Gastrocnemius medialis (tissue), 4 donors: ENCODE results near the gene SULF2.

Experiments used
- POLR2A ChIP-seq, 2 donors: fragments of 450-650 bp; IDR thresholded peaks; one replicate each; pipeline ENCODE4 v1.6.1; 2017; ENCODE audit warnings: antibody characterized with exemption in 2 of 2, mild to moderate bottlenecking in 2 of 2, moderate library complexity in 2 of 2
- TF ChIP-seq, protein P1 (sequence below), 5 experiments: fragments of 450-650 bp in 3 of 5; fragments of 200-600 bp in 2 of 5; sonication (generic) in 2 of 5; IDR thresholded peaks in 4 of 5; conservative IDR thresholded peaks in 1 of 5; 1 replicate in 4 of 5; 2 replicates in 1 of 5; pipeline ENCODE4 v1.5.1; 2016 to 2019; ENCODE audit warnings: antibody characterized with exemption in 5 of 5, mild to moderate bottlenecking in 3 of 5, moderate library complexity in 3 of 5

DNA sequence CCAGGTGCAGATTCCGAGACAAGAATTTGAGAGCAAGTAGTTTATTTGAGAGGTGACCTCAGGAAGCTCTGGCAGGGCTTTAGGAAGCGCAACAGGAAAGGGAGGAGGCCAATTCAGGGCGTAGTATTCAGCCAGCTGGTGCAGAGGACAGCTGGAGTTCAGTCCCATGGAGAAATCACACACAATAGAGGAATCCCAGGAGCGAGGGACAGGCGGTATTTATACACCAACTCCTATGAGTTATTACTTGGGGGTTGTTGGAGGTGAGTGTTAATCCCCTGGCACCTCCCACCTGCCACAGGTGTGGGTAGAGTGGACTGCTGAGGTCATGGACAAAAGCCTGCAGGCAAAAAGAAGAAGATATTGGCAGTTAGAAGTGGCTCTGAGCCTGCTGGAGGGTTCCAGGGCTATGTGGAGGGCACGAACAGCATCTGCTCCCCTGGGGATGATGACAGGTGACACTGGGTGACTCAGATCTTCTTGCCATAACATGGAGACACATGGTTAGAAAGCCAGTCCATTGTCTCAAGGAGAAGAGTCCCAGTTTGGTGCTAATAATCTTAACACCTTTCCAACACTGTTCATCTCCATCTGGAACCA lies 13.9 kb upstream of the SULF2 start:
- TF ChIP-seq POLR2A (IDR thresholded peaks at IDR 0.05) = no peak
- TF ChIP-seq, protein P1, sequence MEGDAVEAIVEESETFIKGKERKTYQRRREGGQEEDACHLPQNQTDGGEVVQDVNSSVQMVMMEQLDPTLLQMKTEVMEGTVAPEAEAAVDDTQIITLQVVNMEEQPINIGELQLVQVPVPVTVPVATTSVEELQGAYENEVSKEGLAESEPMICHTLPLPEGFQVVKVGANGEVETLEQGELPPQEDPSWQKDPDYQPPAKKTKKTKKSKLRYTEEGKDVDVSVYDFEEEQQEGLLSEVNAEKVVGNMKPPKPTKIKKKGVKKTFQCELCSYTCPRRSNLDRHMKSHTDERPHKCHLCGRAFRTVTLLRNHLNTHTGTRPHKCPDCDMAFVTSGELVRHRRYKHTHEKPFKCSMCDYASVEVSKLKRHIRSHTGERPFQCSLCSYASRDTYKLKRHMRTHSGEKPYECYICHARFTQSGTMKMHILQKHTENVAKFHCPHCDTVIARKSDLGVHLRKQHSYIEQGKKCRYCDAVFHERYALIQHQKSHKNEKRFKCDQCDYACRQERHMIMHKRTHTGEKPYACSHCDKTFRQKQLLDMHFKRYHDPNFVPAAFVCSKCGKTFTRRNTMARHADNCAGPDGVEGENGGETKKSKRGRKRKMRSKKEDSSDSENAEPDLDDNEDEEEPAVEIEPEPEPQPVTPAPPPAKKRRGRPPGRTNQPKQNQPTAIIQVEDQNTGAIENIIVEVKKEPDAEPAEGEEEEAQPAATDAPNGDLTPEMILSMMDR (IDR thresholded peaks at IDR 0.05 in 4 of 5, conservative IDR thresholded peaks at IDR 0.05 in 1 of 5) = no peak
